ENCODE data around the gene MAS1.

DNA sequence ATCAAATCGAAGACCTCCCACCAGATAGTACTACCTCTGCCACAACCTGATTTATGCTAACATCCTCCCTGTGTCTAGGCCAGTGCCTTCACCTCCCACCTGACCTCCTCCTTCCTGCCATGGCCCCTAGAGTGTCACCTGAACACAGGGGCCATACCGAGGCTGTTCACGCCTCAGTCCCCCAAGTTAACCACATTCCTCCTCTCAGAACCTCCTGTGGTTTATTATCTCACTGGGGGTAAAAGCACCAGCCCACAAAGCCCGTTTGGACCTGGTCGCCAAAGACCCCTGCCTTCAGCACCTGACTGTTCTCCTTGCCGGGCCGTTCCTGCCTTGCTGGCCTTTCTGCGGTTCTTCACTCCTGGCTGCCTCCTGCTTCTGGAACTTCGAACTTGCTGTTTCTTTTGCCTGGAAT is 13.7 kb downstream of the MAS1 start:
- TF ChIP-seq, protein P1, sequence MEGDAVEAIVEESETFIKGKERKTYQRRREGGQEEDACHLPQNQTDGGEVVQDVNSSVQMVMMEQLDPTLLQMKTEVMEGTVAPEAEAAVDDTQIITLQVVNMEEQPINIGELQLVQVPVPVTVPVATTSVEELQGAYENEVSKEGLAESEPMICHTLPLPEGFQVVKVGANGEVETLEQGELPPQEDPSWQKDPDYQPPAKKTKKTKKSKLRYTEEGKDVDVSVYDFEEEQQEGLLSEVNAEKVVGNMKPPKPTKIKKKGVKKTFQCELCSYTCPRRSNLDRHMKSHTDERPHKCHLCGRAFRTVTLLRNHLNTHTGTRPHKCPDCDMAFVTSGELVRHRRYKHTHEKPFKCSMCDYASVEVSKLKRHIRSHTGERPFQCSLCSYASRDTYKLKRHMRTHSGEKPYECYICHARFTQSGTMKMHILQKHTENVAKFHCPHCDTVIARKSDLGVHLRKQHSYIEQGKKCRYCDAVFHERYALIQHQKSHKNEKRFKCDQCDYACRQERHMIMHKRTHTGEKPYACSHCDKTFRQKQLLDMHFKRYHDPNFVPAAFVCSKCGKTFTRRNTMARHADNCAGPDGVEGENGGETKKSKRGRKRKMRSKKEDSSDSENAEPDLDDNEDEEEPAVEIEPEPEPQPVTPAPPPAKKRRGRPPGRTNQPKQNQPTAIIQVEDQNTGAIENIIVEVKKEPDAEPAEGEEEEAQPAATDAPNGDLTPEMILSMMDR (IDR thresholded peaks at IDR 0.05), result no peak
- no peak for TF ChIP-seq POLR2A (IDR thresholded peaks at IDR 0.05)

Data from body of pancreas (tissue), 4 donors.